PC-9 (cell line): Measurements from ENCODE around the gene MORF4L2.

Source experiments
- CTCF ChIP-seq: fragments of 200-600 bp; sonication (generic); conservative IDR thresholded peaks from 2 replicates; pipeline ENCODE4 v1.6.1; 2017; ENCODE audit warnings: mixed run types, antibody characterized with exemption, mild to moderate bottlenecking, moderate library complexity
- EZH2 ChIP-seq: fragments of 200-600 bp; sonication (generic); IDR thresholded peaks from 2 replicates; pipeline ENCODE4 v1.8.0; 2017; ENCODE audit warnings: antibody characterized with exemption, low read depth

- no peak for TF ChIP-seq CTCF
- TF ChIP-seq EZH2, result no peak
Observed at GRCh38 chrX:103637604-103638338, 48.7 kb downstream of the MORF4L2 start.
